ENCODE results near the gene TPPP3.

GRCh38 chr16:67417333-67418061 is 24.2 kb upstream of the TPPP3 start:
- TF ChIP-seq CTCF (IDR thresholded peaks at IDR 0.05; ENCODE audit: low read length), result no peak
- TF ChIP-seq EZH2 (IDR thresholded peaks at IDR 0.05; ENCODE audit: borderline replicate concordance, low read length), result no peak
